Left cardiac atrium (tissue), 4 donors: ENCODE results near the gene BCAS4. TPM values are rescaled to one million over a fixed set of nuclear protein-coding genes. Genes with fewer than 3 reads are reported as not detected.

ENCODE experiments used
- ATAC-seq, 2 donors: fragments of 200-7000 bp; cut with Tn5 transposase; one replicate each; pipeline ENCODE4 v1.9.1; 2020; ENCODE audit warnings: mild to moderate bottlenecking in 2 of 2, moderate library complexity in 2 of 2
- DNase-seq: peaks from one replicate; pipeline ENCODE4 v3.0.0-alpha.2; 2020
- intact Hi-C, 2 donors: fragments of 100-400 bp; cut with DNase I; formaldehyde crosslinking; loops; one replicate each; pipeline versions ENCODE4 v1.14.1 to v1.15.1; 2022 to 2023
- total RNA-seq, 2 donors: library from RNA; stranded (reverse); fragmentation: NEBNext Ultra II Directional; extraction: Animal tissue kit (Norgen Biotek cat#: 25700); gene quantifications; one replicate each; pipeline ENCODE4 v1.2.1, GENCODE V29; 2021
- donor health status: DM: no; HTN: yes; CAD: no.
- donor health status: DM: no; HTN: yes; CAD: no; lungs with severe emphysema.
- donor health status: DM: yes; HTN: yes; CAD: no.
- donor health status: Dilated cardiomyopathy.

The BCAS4 gene
- total RNA-seq, 2 donors from 2014 or later: 1.2 to 3.3 TPM

- no peak for DNase-seq
- intact Hi-C loops: loop anchor here in 1 of 2 donors (10.0 kb wide), 1 partner anchor 121 kb away; the partner anchor contains the start of gene BCAS4
- ATAC-seq: peak; percentile 19 to 45
These were observed 121.4 kb downstream of the BCAS4 start for GRCh38 chr20:50916257-50916656.

GRCh38 chr20:50916934-50917333 is 122.1 kb downstream of the BCAS4 start:
- intact Hi-C loops: loop anchor here in 1 of 2 donors (10.0 kb wide), 1 partner anchor 122 kb away; the partner anchor contains the start of gene BCAS4
- no peak for ATAC-seq
- no peak for DNase-seq

GRCh38 chr20:50918403-50918802 is 123.5 kb downstream of the BCAS4 start:
- intact Hi-C loops: loop anchor here in 1 of 2 donors (10.0 kb wide), 1 partner anchor 124 kb away; the partner anchor contains the start of gene BCAS4
- ATAC-seq (no peak), DNase-seq (no peak)

GRCh38 chr20:50919567-50919966 is 124.7 kb downstream of the BCAS4 start:
- ATAC-seq (peak in 1 of 2 donors; percentile 56), DNase-seq (peak; percentile 57)
- intact Hi-C loops: loop anchor here in 1 of 2 donors (10.0 kb wide), 1 partner anchor 125 kb away; the partner anchor contains the start of gene BCAS4

GRCh38 chr20:50920997-50921396 is 126.1 kb downstream of the BCAS4 start:
- ATAC-seq (peak in 1 of 2 donors; percentile 40), DNase-seq (no peak)
- intact Hi-C loops: loop anchor here in 1 of 2 donors (10.0 kb wide), 1 partner anchor 106 kb away; no protein-coding TSS in a partner anchor

- intact Hi-C loops: loop anchor here in 1 of 2 donors (10.0 kb wide), 1 partner anchor 107 kb away; no protein-coding TSS in a partner anchor
- no peak for ATAC-seq
- DNase-seq: no peak
These were observed 127.1 kb downstream of the BCAS4 start for GRCh38 chr20:50921803-50922501.

- ATAC-seq (no peak), DNase-seq (no peak)
- intact Hi-C loops: loop anchor here in 1 of 2 donors (10.0 kb wide), 1 partner anchor 110 kb away; no protein-coding TSS in a partner anchor
These were observed 129.5 kb downstream of the BCAS4 start for GRCh38 chr20:50924261-50924920.

- DNase-seq: no peak
- intact Hi-C loops: loop anchor here (5.0 to 10.0 kb wide), 2 partner anchors 109 to 112 kb away; no protein-coding TSS in a partner anchor
- ATAC-seq: no peak
These were observed 131.7 kb downstream of the BCAS4 start for GRCh38 chr20:50926530-50926929.

Other genes starting within 250 kb of the BCAS4 start
- 1 to 10 TPM; 3.3 to 6.7 TPM for gene RIPOR3, start 103.5 kb upstream of the BCAS4 start, total RNA-seq
- gene PARD6B, start 63.5 kb upstream of the BCAS4 start, total RNA-seq: 1 to 10 TPM; 3.2 to 4.6 TPM
- gene ADNP, start 136.4 kb downstream of the BCAS4 start, total RNA-seq: 10 to 100 TPM; 31.8 to 34.5 TPM
- 10 to 100 TPM; 31.2 to 41.1 TPM for gene DPM1, start 163.5 kb downstream of the BCAS4 start, total RNA-seq
- 1 to 10 TPM; 2.4 to 2.9 TPM for gene MOCS3, start 163.8 kb downstream of the BCAS4 start, total RNA-seq
- under 1 TPM; 0.27 to 0.65 TPM for gene KCNG1, start 228.0 kb downstream of the BCAS4 start, total RNA-seq